Body of pancreas (tissue), 4 donors: ENCODE measurements around the gene C12orf57.

Experiments used
- CTCF ChIP-seq, 7 experiments: fragments of 450-650 bp in 4 of 7; fragments of 200-600 bp in 3 of 7; sonication (generic) in 3 of 7; IDR thresholded peaks; one replicate each; pipeline ENCODE4 v1.5.1; 2016 to 2019; ENCODE audit warnings: antibody characterized with exemption in 7 of 7
- POLR2A ChIP-seq, 3 donors: fragments of 450-650 bp; IDR thresholded peaks; one replicate each; pipeline ENCODE4 v1.6.1; 2016; ENCODE audit warnings: antibody characterized with exemption in 3 of 3, mild to moderate bottlenecking in 2 of 3

- TF ChIP-seq CTCF (IDR thresholded peaks at IDR 0.05) (no peak), POLR2A (IDR thresholded peaks at IDR 0.05) (no peak)
Observed at GRCh38 chr12:6959805-6960592, 16.2 kb downstream of the C12orf57 start.
